HEK293T (cell line): ENCODE data around the gene BRIP1.

ENCODE experiments used
- CTBP1 ChIP-seq: fragments of 450-650 bp; IDR thresholded peaks from 2 replicates; pipeline ENCODE4 v1.6.1; 2016; ENCODE audit warnings: borderline replicate concordance
- ELF4 ChIP-seq: fragments of 450-650 bp; IDR thresholded peaks from 2 replicates; pipeline ENCODE4 v1.6.1; 2017; ENCODE audit warnings: antibody characterized with exemption
- LEF1 ChIP-seq: fragments of 450-650 bp; IDR thresholded peaks from 2 replicates; pipeline ENCODE4 v1.6.1; 2017; ENCODE audit warnings: mild to moderate bottlenecking, borderline replicate concordance
- SP1 ChIP-seq: fragments of 450-650 bp; IDR thresholded peaks from 2 replicates; pipeline ENCODE4 v1.6.1; 2017

- TF ChIP-seq SP1: no peak
- no peak for TF ChIP-seq CTBP1
- no peak for TF ChIP-seq LEF1
- no peak for TF ChIP-seq ELF4
These were observed 109.2 kb downstream of the BRIP1 start for GRCh38 chr17:61754124-61754523.
